ENCODE measurements around the gene ORC4.

ORC4 gene

DNA sequence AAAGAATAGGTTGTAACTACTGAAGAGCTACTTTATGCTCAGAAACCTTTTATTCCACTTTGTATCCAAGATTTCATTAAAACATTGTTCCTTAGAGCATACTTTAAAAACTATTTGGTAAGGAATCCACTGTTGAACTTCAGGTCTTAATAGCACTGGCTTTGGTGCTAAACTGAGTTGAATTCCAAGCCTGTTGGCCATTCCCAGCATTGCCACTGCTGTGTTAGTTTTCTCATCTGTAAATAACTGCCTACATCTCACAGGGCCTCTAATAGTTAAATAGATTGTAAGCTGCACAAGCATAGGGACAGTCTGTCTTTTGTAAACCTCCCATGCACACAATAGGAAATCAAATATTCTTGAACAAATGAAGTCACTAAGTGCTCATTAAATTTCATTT lies 86.6 kb downstream of the ORC4 start:
- no peak for DNase-seq (ENCODE audit: low read depth)

DNA sequence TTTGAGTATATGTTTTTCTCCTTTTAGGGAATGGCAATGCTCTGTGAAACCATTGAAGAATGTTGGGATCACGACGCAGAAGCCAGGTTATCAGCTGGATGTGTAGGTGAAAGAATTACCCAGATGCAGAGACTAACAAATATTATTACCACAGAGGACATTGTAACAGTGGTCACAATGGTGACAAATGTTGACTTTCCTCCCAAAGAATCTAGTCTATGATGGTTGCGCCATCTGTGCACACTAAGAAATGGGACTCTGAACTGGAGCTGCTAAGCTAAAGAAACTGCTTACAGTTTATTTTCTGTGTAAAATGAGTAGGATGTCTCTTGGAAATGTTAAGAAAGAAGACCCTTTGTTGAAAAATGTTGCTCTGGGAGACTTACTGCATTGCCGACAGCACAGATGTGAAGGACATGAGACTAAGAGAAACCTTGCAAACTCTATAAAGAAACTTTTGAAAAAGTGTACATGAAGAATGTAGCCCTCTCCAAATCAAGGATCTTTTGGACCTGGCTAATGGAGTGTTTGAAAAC lies 93.4 kb downstream of the ORC4 start:
- DNase-seq (ENCODE audit: low read depth): no peak

DNA sequence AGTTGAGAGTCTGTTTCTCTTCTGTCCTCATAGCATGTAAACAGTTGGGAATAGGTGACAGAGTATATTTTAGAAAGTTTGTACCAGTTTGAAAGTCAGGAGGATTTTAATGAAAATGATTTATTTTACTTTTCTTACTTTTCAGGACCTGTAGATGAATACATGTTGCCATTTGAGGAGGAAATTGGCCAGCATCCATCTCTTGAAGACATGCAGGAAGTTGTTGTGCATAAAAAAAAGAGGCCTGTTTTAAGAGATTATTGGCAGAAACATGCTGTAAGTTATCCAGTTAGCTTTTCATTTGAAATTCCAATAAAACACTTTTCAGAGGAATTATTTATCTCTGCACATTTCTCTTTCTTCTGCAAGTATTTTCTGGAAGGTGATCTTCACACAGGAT lies 94.7 kb downstream of the ORC4 start:
- DNase-seq (ENCODE audit: low read depth): peak; percentile 61

GRCh38 chr2:147924647-147925046 lies 95.9 kb downstream of the ORC4 start:
- DNase-seq (ENCODE audit: low read depth): no peak

- DNase-seq (ENCODE audit: low read depth): no peak
Observed at GRCh38 chr2:147923846-147924245, 96.7 kb downstream of the ORC4 start.

- DNase-seq (ENCODE audit: low read depth): no peak
Observed at GRCh38 chr2:147917161-147917560, 103.4 kb downstream of the ORC4 start.

DNA sequence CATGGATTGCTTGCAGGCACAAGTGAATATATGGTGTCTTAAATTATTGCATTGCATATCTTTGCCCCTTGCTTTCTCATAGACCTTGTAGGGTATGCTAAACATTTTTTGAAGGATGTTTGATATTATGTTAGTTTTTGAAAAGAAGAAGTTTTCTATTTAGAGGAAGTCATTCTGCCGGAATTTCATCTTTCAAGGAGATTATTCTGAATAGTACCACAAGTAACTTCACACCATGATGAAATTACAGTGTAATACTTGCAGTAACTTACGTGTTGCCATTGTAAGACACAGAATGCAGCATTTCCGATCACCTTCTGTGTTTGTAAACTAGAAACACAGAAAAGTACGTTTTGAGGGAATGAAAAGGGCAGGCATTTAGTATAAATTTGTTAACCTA lies 103.8 kb downstream of the ORC4 start:
- no peak for DNase-seq (ENCODE audit: low read depth)

- DNase-seq (ENCODE audit: low read depth): no peak
Observed at GRCh38 chr2:147916067-147916466, 104.5 kb downstream of the ORC4 start.

- DNase-seq (ENCODE audit: low read depth): no peak
Observed at GRCh38 chr2:147913701-147914480, 106.6 kb downstream of the ORC4 start.

- DNase-seq (ENCODE audit: low read depth): peak; percentile 71
Observed at GRCh38 chr2:147910990-147911473, 109.5 kb downstream of the ORC4 start.

DNA sequence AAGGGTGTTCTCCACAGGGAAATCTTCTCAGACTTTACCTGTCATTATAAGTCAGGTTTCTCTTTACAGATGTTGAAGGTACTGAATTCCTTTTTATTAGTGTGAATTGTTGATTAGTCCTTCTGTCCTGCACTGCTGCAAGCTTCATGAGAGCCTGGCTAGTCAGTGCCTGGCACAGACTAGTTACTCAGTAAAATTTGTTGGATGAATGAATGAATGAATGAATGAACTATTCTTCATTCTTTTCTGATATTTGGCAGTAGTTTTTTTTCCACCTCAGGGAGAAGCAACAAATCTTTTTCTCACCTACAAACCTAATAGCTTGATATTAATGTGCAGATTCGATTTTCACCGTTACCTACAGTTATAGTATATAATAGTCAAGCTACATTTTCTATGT lies 111.4 kb downstream of the ORC4 start:
- DNase-seq (ENCODE audit: low read depth): no peak

DNA sequence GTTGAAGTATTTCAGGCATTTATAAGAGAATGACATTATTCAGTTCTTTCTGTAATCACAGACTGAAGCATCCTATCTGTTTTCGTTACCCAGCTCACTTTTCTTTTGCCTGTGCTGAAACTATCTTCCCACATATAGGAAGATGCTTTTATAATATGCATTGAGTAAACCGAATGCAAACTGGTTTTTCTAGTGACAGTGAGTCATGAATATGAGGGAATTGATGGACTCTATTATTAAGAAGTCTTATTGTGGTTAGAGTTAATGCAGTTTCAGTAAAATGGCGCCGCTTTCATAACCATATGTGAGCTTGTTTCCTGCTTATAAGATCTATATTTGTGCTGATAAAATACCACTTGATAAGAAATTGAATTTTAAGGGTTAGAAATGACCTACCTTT lies 116.5 kb downstream of the ORC4 start:
- no peak for DNase-seq (ENCODE audit: low read depth)

- no peak for DNase-seq (ENCODE audit: low read depth)
Observed at GRCh38 chr2:147888680-147889079, 131.9 kb downstream of the ORC4 start.

- DNase-seq (ENCODE audit: low read depth): no peak
Observed at GRCh38 chr2:147886136-147886535, 134.4 kb downstream of the ORC4 start.

- DNase-seq (ENCODE audit: low read depth): peak; percentile 3
Observed at GRCh38 chr2:147884830-147885229, 135.7 kb downstream of the ORC4 start.

DNA sequence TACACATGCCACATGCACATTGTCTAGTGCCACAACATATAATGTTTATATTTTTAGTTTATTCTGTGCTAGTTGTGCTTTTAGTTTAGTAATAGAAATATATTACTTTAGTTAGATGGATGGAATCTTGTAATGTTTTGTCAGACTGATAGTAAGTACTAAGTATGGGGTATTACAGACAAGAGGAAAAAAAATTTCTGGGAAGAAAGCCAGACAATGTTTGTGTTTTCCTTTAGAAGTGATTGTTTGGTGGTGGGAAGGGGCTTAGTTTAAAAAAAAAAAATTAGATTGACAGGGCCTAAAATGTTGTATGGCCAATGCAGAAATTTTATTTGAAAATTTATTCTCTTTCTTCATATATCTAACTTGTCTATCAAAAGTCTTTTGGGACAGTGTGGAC lies 137.9 kb downstream of the ORC4 start:
- DNase-seq (ENCODE audit: low read depth): no peak

Data from iris pigment epithelial cell (primary cell).